NCI-H2029 treated with DMSO at 0.1 percent for 48 hours (cell line): ENCODE measurements around the gene CDC42EP3.
A peak's percentile ranks its signal among the peaks of the same experiment; 100 is the strongest.

Source experiments
- DNase-seq: peaks from one replicate; lab custom pipeline; 2025; lab: John Stamatoyannopoulos, UW

CDC42EP3 gene

GRCh38 chr2:37683921-37684780, 12.7 kb upstream of the CDC42EP3 start:
- no peak for DNase-seq

DNA sequence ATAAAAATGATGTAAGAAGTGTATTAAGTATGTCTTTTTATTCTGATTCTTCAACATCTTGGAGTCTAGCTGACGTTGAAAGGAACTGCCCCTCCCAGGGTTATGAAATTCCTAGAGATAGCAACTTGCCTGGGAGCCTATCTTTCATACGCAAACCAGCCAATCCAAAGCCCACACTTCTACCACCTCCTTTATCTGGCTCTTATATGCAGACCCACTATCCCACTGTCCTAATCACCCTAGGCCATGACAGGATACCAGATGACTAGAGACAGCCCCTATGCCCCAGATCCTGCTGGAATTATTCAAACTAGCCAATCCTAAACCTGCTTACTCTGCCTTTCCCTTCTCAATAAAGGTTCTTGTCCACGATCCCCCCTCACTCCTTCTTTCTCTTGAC, 11.8 kb upstream of the CDC42EP3 start:
- DNase-seq, result no peak

GRCh38 chr2:37682473-37682872, 11.0 kb upstream of the CDC42EP3 start:
- DNase-seq, result no peak

DNA sequence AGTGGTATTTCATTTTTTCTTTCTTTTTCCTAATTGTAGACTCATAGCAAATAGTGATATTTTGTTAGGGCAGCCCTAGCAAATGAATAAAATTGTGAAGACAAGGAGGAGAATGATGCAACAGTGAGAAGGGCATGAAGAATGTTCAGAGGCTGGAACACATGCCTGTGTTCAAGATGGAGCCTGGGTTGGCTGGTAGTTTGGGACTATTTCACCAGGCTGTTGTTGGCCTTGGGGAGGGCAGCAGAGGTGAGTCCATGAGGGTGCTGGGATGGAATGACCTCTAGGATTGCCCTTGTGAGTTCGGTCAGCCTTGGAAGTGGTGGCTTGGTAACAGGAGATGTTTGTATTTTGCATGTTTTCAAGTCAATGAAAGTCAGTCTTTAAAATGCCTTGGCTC, 10.1 kb upstream of the CDC42EP3 start:
- no peak for DNase-seq

- DNase-seq, result peak; percentile 94
Observed at GRCh38 chr2:37679072-37679695, 7.7 kb upstream of the CDC42EP3 start.

DNA sequence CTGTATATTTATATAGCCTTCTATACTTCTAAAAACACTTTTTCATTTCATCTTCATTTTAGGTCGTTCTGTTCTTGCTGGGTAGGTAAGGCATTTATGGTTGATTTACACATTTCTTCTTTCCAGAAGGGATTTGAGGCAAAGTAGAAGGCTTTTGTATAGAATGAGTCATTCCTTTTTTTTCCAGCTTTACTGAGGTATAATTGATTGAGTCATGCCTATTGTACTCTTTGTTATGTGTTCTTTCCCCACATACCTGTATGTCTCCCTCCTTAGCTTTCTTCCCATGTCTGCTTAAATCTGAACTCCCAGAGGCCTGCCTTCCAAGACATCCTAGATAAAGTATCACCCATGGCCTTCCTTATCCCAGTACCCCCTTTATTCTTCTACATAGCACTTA, 4.8 kb upstream of the CDC42EP3 start:
- DNase-seq, result peak; percentile 21

GRCh38 chr2:37674946-37675345, 3.5 kb upstream of the CDC42EP3 start:
- no peak for DNase-seq

- no peak for DNase-seq
Observed at GRCh38 chr2:37672870-37673184, 1.4 kb upstream of the CDC42EP3 start.

- DNase-seq, result peak; percentile 28
Observed at GRCh38 chr2:37672104-37672869, 845 bp upstream of the CDC42EP3 start.

GRCh38 chr2:37671816-37672103, 318 bp upstream of the CDC42EP3 start:
- no peak for DNase-seq

- no peak for DNase-seq
Observed at GRCh38 chr2:37670378-37671008, 949 bp downstream of the CDC42EP3 start.

DNA sequence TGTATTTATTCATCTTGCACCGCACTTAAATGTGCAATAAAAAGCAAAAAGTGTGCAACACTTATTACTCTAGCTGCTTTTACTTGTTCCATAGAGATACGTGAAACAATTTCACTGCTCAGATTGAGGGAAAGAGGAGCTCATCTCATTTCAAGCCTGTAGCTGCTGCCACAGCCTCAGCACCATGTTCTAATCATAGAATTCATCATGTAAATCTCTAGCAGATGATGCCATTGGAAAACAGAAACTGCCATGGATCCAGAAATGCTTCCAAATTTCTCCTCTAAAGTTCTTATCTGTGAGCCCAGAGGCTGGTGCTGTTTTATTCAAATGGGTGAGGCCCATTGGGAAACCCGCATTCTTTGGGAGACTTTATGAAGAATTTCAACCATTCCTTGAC, 2.0 kb downstream of the CDC42EP3 start:
- no peak for DNase-seq

DNA sequence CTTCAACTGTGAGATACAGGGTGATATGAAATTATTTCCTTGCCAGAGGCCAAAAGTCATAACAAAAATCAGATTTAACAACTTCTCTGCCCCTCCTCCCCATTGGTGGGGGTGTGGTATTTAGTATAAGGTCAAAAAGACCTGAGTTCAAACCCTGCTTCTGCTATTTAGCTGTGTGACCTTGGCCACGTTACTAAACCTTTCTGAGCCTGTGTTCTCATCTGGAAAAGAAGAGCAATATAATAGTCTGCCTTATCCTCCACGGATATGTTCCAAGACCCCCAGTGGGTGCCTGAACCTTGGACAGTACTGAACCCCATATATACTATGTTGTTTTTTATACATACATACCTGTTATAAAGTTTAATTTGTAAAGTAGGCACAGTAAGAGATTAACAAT, 3.7 kb downstream of the CDC42EP3 start:
- DNase-seq, result no peak

DNA sequence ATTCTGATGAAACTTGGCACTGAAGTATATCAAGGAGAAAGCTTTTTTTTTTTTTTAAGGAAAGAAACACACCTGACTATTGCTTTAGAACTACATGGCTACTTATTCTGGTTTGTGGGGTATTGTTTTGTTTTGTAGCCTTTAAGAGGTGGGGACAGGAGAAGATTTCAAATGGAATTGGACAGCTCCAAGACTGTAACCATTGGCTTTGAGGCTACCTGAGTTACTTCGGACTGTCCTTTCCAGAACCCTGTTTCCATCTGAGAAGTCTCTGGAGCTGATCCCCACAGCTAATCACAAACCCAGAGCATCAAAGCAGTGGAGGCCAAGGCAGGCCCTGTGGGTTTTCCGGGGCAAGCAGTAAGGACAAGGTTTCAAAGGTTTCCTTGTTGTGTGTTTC, 4.7 kb downstream of the CDC42EP3 start:
- no peak for DNase-seq

- no peak for DNase-seq
Observed at GRCh38 chr2:37665604-37666362, 5.7 kb downstream of the CDC42EP3 start.

- no peak for DNase-seq
Observed at GRCh38 chr2:37665043-37665442, 6.4 kb downstream of the CDC42EP3 start.

- DNase-seq, result no peak
Observed at GRCh38 chr2:37664231-37664643, 7.2 kb downstream of the CDC42EP3 start.

DNA sequence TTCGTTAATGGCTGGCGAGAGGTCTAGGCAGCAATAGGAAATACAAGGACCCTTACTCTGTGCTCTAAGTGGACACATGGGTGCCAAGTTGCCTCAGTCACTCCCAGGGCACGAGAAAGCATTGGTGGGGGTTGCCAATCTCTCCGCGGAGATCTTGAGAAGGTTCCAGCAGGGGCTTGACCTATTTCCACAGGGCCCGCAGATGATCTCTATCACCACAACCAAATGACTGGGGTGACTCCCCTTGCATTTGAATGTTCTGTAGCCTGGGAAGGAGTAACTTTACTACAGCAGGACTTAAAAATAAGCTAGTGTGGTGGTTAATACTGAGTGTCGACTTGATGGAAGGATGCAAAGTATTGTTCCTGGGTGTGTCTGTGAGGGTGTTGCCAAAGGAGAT, 8.1 kb downstream of the CDC42EP3 start:
- no peak for DNase-seq

GRCh38 chr2:37659723-37660122, 11.7 kb downstream of the CDC42EP3 start:
- DNase-seq, result no peak

GRCh38 chr2:37658682-37659081, 12.8 kb downstream of the CDC42EP3 start:
- no peak for DNase-seq

- DNase-seq, result no peak
Observed at GRCh38 chr2:37657471-37657870, 14.0 kb downstream of the CDC42EP3 start.
